NT2/D1 (cell line): Measurements from ENCODE around the gene AQP4.

ENCODE experiments used
- SUZ12 ChIP-seq: IDR thresholded peaks from 2 replicates; pipeline ENCODE4 v1.6.1; 2011; ENCODE audit not compliant: insufficient read length, insufficient read depth; ENCODE audit errors: extremely low read depth
- YY1 ChIP-seq: IDR thresholded peaks from 2 replicates; pipeline ENCODE4 v1.6.1; 2011; ENCODE audit not compliant: insufficient read length, insufficient read depth

GRCh38 chr18:26853401-26853800 lies 12.1 kb downstream of the AQP4 start:
- no peak for TF ChIP-seq YY1
- no peak for TF ChIP-seq SUZ12
